K562 (cell line): ENCODE results near the gene IDH2. TPM values are rescaled to one million over a fixed set of nuclear protein-coding genes. Genes with fewer than 3 reads are reported as not detected.

ENCODE experiments used
- ATAC-seq: fragments of 200-7000 bp; cut with Tn5 transposase; 3 replicates; pipeline ENCODE4 v1.9.1; 2020; ENCODE audit warnings: moderate library complexity
- BruUV-seq: library from RNA; stranded (reverse); fragments of 400-500 nt; replicated peaks from 2 replicates; lab custom pipeline; 2021; lab: Mats Ljungman, UMichigan
- CTCF ChIA-PET: fragments of 300-600 bp; formaldehyde crosslinking; extraction: SDS; loops from one replicate; lab custom pipeline; 2021; ENCODE audit warnings: low intra/inter-chr PET ratio; lab: Yijun Ruan, JAX
- POLR2A ChIA-PET: fragments of 300-600, 350-650 bp; sonication (Branson Sonifier 250); formaldehyde crosslinking; extraction: SDS; loops from one replicate; lab custom pipeline; 2021; ENCODE audit warnings: antibody characterized with exemption, inconsistent platforms; lab: Yijun Ruan, JAX
- DNase-seq, 4 experiments: peaks; one replicate each; pipeline versions ENCODE4 v3.0.0 to v3.0.0-alpha.2; 2011 to 2018; ENCODE audit warnings: low spot score in 3 of 4, mixed read lengths in 3 of 4; ENCODE audit errors: extremely low read depth in 1 of 4
- FAIRE-seq: peaks from 2 replicates; lab custom pipeline; 2011; peaks lifted over from hg19 to GRCh38; lab: Jason Lieb, UNC
- H2AFZ ChIP-seq: 2 replicates; pipeline ENCODE4 v1.6.0; 2011; ENCODE audit warnings: low read depth, low read length, control low read depth, inconsistent platforms
- H3K27ac ChIP-seq: fragments of 200-600 bp; 3 replicates; pipeline ENCODE4 v1.8.0; 2011; ENCODE audit warnings: low read depth, mild to moderate bottlenecking, control low read depth, inconsistent platforms, low read length, moderate library complexity, mixed read lengths; ENCODE audit errors: extremely low read depth
- H3K27me3 ChIP-seq, 2 experiments: fragments of 300-600 bp in 1 of 2; 2 replicates in 1 of 2; 3 replicates in 1 of 2; pipeline versions ENCODE4 v1.6.0 to v1.8.0; 2011; ENCODE audit warnings: inconsistent platforms in 2 of 2, low read length in 2 of 2, mild to moderate bottlenecking in 1 of 2, mixed read lengths in 1 of 2, moderate library complexity in 1 of 2; ENCODE audit not compliant: control insufficient read depth in 2 of 2, insufficient read depth in 2 of 2
- H3K36me3 ChIP-seq: fragments of 300-600 bp; 3 replicates; pipeline ENCODE4 v1.8.0; 2011; ENCODE audit warnings: mild to moderate bottlenecking, low read length, inconsistent platforms; ENCODE audit not compliant: control insufficient read depth, insufficient read depth
- H3K4me1 ChIP-seq, 2 experiments: fragments of 200-600 bp in 1 of 2; replicated peaks in 1 of 2; 2 replicates in 1 of 2; 3 replicates in 1 of 2; pipeline versions ENCODE4 v1.5.1 to v1.8.0; 2011; ENCODE audit warnings: inconsistent platforms in 2 of 2, low read length in 2 of 2, mild to moderate bottlenecking in 1 of 2, mixed read lengths in 1 of 2, moderate library complexity in 1 of 2; ENCODE audit not compliant: control insufficient read depth in 2 of 2, insufficient read depth in 2 of 2
- H3K4me2 ChIP-seq: 2 replicates; pipeline ENCODE4 v1.6.1; 2011; ENCODE audit warnings: low read length, control low read depth, inconsistent platforms, mixed read lengths; ENCODE audit not compliant: insufficient read depth
- H3K4me3 ChIP-seq: fragments of 200-600 bp; sonication (generic), shearing (Covaris generic); 2 replicates; pipeline ENCODE4 v1.5.1; 2016; ENCODE audit warnings: control low read depth, inconsistent platforms
- H3K79me2 ChIP-seq: fragments of 200-600 bp; 3 replicates; pipeline ENCODE4 v1.8.0; 2011; ENCODE audit warnings: low read length, inconsistent platforms; ENCODE audit not compliant: control insufficient read depth, insufficient read depth
- H3K9ac ChIP-seq, 2 experiments: 2 replicates each; pipeline versions ENCODE4 v1.6.0 to v1.6.1; 2011; ENCODE audit warnings: low read depth in 2 of 2, low read length in 2 of 2, control low read depth in 1 of 2, inconsistent platforms in 1 of 2, mild to moderate bottlenecking in 1 of 2, mixed read lengths in 1 of 2; ENCODE audit not compliant: insufficient read depth in 1 of 2
- H3K9me1 ChIP-seq: one replicate; pipeline ENCODE4 v1.6.0; 2011; ENCODE audit warnings: inconsistent platforms, mild to moderate bottlenecking, low read length, moderate library complexity; ENCODE audit not compliant: control insufficient read depth, insufficient read depth
- H3K9me3 ChIP-seq: replicated peaks from 2 replicates; pipeline ENCODE4 v1.5.1; 2011; ENCODE audit warnings: low read depth, low read length, inconsistent platforms; ENCODE audit not compliant: control insufficient read depth, insufficient read depth
- H4K20me1 ChIP-seq: replicated peaks from 2 replicates; pipeline ENCODE4 v1.6.1; 2011; ENCODE audit warnings: low read length, inconsistent platforms, mixed read lengths; ENCODE audit not compliant: control insufficient read depth, insufficient read depth
- ARID1B ChIP-seq: fragments of 450-650 bp; IDR thresholded peaks from 2 replicates; pipeline ENCODE4 v1.6.1; 2016; ENCODE audit warnings: antibody characterized with exemption, mild to moderate bottlenecking, inconsistent platforms
- ATF1 ChIP-seq, 2 experiments: fragments of 450-650 bp in 1 of 2; IDR thresholded peaks; 2 replicates each; pipeline ENCODE4 v1.6.1; 2016; ENCODE audit warnings: missing compliant biosample characterization in 1 of 2, missing genetic modification characterization in 1 of 2
- BHLHE40 ChIP-seq: IDR thresholded peaks from 2 replicates; pipeline ENCODE4 v1.6.1; 2011; ENCODE audit warnings: low read length, improper control_type of control experiment
- CREBBP ChIP-seq: IDR thresholded peaks from one replicate; pipeline ENCODE4 v1.6.1; 2012; ENCODE audit warnings: low read depth, mild to moderate bottlenecking, control low read depth, inconsistent platforms, low read length
- CREM ChIP-seq: IDR thresholded peaks from 2 replicates; pipeline ENCODE4 v1.6.1; 2014; ENCODE audit warnings: antibody characterized with exemption, low read depth
- EHMT2 ChIP-seq: fragments of 450-650 bp; IDR thresholded peaks from 2 replicates; pipeline ENCODE4 v1.6.1; 2018; ENCODE audit warnings: antibody characterized with exemption
- FOXM1 ChIP-seq, 2 experiments: fragments of 450-650 bp in 1 of 2; sonication (generic) in 1 of 2; formaldehyde crosslinking in 1 of 2; IDR thresholded peaks; 2 replicates each; pipeline versions ENCODE4 v1.6.1 to v1.9.0; 2017 to 2022; ENCODE audit warnings: low read depth in 2 of 2, mild to moderate bottlenecking in 2 of 2, missing genetic modification reagents in 1 of 2, moderate library complexity in 1 of 2
- MAFG ChIP-seq: fragments of 450-650 bp; conservative IDR thresholded peaks from 2 replicates; pipeline ENCODE4 v1.6.1; 2016; ENCODE audit warnings: missing genetic modification characterization, missing compliant biosample characterization
- MAFK ChIP-seq: IDR thresholded peaks from 2 replicates; pipeline ENCODE4 v1.6.1; 2011; ENCODE audit warnings: low read length, improper control_type of control experiment
- NFE2 ChIP-seq: IDR thresholded peaks from 2 replicates; pipeline ENCODE4 v1.6.1; 2014; ENCODE audit warnings: antibody characterized with exemption, low read depth
- TAL1 ChIP-seq: fragments of 450-650 bp; IDR thresholded peaks from 2 replicates; pipeline ENCODE4 v1.6.1; 2016; ENCODE audit warnings: mild to moderate bottlenecking
- TRIM24 ChIP-seq, 2 experiments: fragments of 450-650 bp; IDR thresholded peaks; 2 replicates each; pipeline ENCODE4 v1.6.1; 2016
- ZNF316 ChIP-seq: fragments of 450-650 bp; IDR thresholded peaks from 2 replicates; pipeline ENCODE4 v1.6.1; 2016
- WGBS: fragments of 100-300 bp; shearing (Covaris generic); methylation state at CpG from one replicate; pipeline ENCODE4 v1.1.6; 2016; ENCODE audit warnings: low coverage, mixed read lengths; ENCODE audit not compliant: insufficient coverage; ENCODE audit errors: missing lambda C conversion rate; 5-methylcytosine and 5-hydroxymethylcytosine counted together
- in situ Hi-C: fragments of 300-500 bp; cut with MboI; formaldehyde crosslinking; loops from 4 replicates; pipeline ENCODE4 v1.15.0; 2018; ENCODE audit warnings: inconsistent platforms, mixed read lengths
- intact Hi-C: fragments of 100-400 bp; cut with micrococcal nuclease; formaldehyde crosslinking; loops from 2 replicates; pipeline ENCODE4 v1.14.2; 2022
- polyA plus RNA-seq, 8 experiments: library from polyadenylated mRNA; depleted of rRNA in 4 of 8; stranded (reverse) in 5 of 8; unstranded in 3 of 8; fragments of >200 nt; fragmentation: Nextera tagmentation in 2 of 8; fragmentation: Illumina TruSeq in 1 of 8; extraction: Ambion mirVana in 2 of 8; extraction: Trizol in 1 of 8; gene quantifications; 2 replicates each; pipeline versions ENCODE4 v1.2.1 to v1.2.3, GENCODE V29; 2011 to 2014; ENCODE audit warnings: inconsistent platforms in 1 of 8, missing spikeins in 1 of 8
- total RNA-seq, 7 experiments: library from RNA; depleted of rRNA in 6 of 7; stranded (reverse); fragments of >200 nt in 6 of 7; fragmentation: Illumina TruSeq in 2 of 7; extraction: Trizol in 2 of 7; gene quantifications; 2 replicates each; pipeline versions ENCODE4 v1.2.1 to v1.2.3, GENCODE V29; 2011 to 2021; ENCODE audit warnings: low replicate concordance in 1 of 7
- TF ChIP-seq, protein P1 (sequence below): fragments of 450-650 bp; IDR thresholded peaks from 2 replicates; pipeline ENCODE4 v1.6.1; 2018; ENCODE audit warnings: mild to moderate bottlenecking, low read depth; ENCODE audit not compliant: partially characterized antibody
- TF ChIP-seq, protein P2 (sequence below): fragments of 450-650 bp; IDR thresholded peaks from 2 replicates; pipeline ENCODE4 v1.6.1; 2017; ENCODE audit warnings: mild to moderate bottlenecking, moderate library complexity
- TF ChIP-seq, protein P3 (sequence below), 2 experiments: fragments of 450-650 bp in 1 of 2; sonication (generic) in 1 of 2; formaldehyde crosslinking in 1 of 2; IDR thresholded peaks in 1 of 2; conservative IDR thresholded peaks in 1 of 2; 2 replicates each; pipeline versions ENCODE4 v1.6.1 to v1.8.1; 2016 to 2023; ENCODE audit warnings: mild to moderate bottlenecking in 2 of 2, moderate library complexity in 2 of 2, inconsistent platforms in 1 of 2, missing genetic modification reagents in 1 of 2
- TF ChIP-seq, protein P4 (sequence below): fragments of 450-650 bp; IDR thresholded peaks from 2 replicates; pipeline ENCODE4 v1.6.1; 2016; ENCODE audit warnings: mild to moderate bottlenecking

Gene IDH2
- total and polyA plus RNA-seq, 9 of the 15 experiments (the other 6 are each of a cell fraction or from before 2014, with no cell fraction given): 0.70 to 99.9 (median 59.2) TPM

DNA sequence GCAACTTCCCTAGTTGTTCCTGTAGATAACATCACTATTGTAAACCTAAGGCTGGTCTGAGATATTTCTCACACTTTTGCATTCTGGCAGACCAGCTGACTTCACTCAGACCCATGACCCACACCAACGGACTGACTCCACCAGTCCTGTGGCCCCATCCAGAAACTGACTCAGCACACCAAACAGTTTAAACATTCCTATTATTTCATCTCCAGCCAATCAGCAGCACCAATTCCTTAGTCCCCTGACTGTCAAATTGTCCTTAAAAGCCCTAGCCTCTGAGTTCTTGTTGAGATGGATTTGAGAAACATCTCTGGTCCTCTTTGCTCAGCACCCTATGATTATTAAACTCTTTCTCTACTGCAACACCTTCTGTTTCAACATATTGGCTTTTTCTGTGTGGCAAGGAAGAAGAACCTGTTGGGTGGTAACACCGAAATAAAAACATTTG lies 12.2 kb upstream of the IDH2 start:
- Histone ChIP-seq H3K27ac (no peak overlapping the region), H4K20me1 (no peaks in the 10 kb centered on the region), H3K9me1 (no peaks in the 10 kb centered on the region), H3K4me2 (no peak overlapping the region), H3K9ac (no peak overlapping the region), H2AFZ (no peak overlapping the region), H3K36me3 (no peaks in the 10 kb centered on the region), H3K27me3 (no peaks in the 10 kb centered on the region), H3K4me3 (no peak overlapping the region), H3K9me3 (peaks cover 12% of the 10 kb centered on the region), H3K79me2 (no peaks in the 10 kb centered on the region), H3K4me1 (no peaks in the 10 kb centered on the region)
- in situ Hi-C loops: no loop called here
- DNase-seq (peak in 1 of 4 experiments; percentile 31), FAIRE-seq (no peak), ATAC-seq (no peak)
- ChIA-PET CTCF (no interaction called here), POLR2A (interaction anchor here (0.7 to 1.0 kb wide), 3 partner anchors 12 to 537 kb away, joined by 3 to 4 read pairs (median 3); partner anchors contain the start of gene IDH2)
- intact Hi-C loops: no loop called here
- BruUV-seq: no TSS peak
- WGBS: 5% methylated on average over 2 of the region's 2 CpGs
- TF ChIP-seq CREBBP (no peak), ATF1 (CRISPR knock-in tag; IDR thresholded peaks at IDR 0.05) (no peak), ATF1 (tag; IDR thresholded peaks at IDR 0.05) (0 out of 2 replicates have a peak, but pooled peaks have one; percentile 13), FOXM1 (IDR thresholded peaks at IDR 0.05; ENCODE audit: low read depth) (peak; percentile 86), FOXM1 (CRISPR knock-in tag; IDR thresholded peaks at IDR 0.05; ENCODE audit: low read depth) (no peak), EHMT2 (0 out of 2 replicates have a peak, but pooled peaks have one; percentile 52), NFE2 (0 out of 2 replicates have a peak, but pooled peaks have one; percentile 17), MAFK (peak; percentile 32), TAL1 (0 out of 2 replicates have a peak, but pooled peaks have one; percentile 10), MAFG (tag) (peak; percentile 64), TRIM24 (IDR thresholded peaks at IDR 0.05) (peak in 1 of 2 experiments; percentile 82; a peak in 2 of 4 replicates), ZNF316 (peak; percentile 62), CREM (no peak), BHLHE40 (no peak), ARID1B (peak; percentile 17; the same call in 1 of the 2 replicates)
- TF ChIP-seq, protein P1, sequence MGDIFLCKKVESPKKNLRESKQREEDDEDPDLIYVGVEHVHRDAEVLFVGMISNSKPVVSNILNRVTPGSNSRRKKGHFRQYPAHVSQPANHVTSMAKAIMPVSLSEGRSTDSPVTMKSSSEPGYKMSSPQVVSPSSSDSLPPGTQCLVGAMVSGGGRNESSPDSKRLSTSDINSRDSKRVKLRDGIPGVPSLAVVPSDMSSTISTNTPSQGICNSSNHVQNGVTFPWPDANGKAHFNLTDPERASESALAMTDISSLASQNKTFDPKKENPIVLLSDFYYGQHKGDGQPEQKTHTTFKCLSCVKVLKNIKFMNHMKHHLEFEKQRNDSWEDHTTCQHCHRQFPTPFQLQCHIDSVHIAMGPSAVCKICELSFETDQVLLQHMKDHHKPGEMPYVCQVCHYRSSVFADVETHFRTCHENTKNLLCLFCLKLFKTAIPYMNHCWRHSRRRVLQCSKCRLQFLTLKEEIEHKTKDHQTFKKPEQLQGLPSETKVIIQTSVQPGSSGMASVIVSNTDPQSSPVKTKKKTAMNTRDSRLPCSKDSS: peak; percentile 87
- TF ChIP-seq, protein P2, sequence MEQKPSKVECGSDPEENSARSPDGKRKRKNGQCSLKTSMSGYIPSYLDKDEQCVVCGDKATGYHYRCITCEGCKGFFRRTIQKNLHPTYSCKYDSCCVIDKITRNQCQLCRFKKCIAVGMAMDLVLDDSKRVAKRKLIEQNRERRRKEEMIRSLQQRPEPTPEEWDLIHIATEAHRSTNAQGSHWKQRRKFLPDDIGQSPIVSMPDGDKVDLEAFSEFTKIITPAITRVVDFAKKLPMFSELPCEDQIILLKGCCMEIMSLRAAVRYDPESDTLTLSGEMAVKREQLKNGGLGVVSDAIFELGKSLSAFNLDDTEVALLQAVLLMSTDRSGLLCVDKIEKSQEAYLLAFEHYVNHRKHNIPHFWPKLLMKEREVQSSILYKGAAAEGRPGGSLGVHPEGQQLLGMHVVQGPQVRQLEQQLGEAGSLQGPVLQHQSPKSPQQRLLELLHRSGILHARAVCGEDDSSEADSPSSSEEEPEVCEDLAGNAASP: 0 out of 2 replicates have a peak, but pooled peaks have one; percentile 18
- TF ChIP-seq, protein P3, sequence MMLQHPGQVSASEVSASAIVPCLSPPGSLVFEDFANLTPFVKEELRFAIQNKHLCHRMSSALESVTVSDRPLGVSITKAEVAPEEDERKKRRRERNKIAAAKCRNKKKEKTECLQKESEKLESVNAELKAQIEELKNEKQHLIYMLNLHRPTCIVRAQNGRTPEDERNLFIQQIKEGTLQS (IDR thresholded peaks at IDR 0.05): peak; percentile 31; the same call in 1 of the 2 replicates
- TF ChIP-seq, protein P3 (CRISPR knock-in tag; conservative IDR thresholded peaks at IDR 0.05): no peak
- TF ChIP-seq, protein P4, sequence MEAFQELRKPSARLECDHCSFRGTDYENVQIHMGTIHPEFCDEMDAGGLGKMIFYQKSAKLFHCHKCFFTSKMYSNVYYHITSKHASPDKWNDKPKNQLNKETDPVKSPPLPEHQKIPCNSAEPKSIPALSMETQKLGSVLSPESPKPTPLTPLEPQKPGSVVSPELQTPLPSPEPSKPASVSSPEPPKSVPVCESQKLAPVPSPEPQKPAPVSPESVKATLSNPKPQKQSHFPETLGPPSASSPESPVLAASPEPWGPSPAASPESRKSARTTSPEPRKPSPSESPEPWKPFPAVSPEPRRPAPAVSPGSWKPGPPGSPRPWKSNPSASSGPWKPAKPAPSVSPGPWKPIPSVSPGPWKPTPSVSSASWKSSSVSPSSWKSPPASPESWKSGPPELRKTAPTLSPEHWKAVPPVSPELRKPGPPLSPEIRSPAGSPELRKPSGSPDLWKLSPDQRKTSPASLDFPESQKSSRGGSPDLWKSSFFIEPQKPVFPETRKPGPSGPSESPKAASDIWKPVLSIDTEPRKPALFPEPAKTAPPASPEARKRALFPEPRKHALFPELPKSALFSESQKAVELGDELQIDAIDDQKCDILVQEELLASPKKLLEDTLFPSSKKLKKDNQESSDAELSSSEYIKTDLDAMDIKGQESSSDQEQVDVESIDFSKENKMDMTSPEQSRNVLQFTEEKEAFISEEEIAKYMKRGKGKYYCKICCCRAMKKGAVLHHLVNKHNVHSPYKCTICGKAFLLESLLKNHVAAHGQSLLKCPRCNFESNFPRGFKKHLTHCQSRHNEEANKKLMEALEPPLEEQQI: peak; percentile 60
